Neural cell (in vitro differentiated cells): ENCODE results near the gene MMP3.

Experiments used
- CTCF ChIP-seq: fragments of 450-650 bp; IDR thresholded peaks from 2 replicates; pipeline ENCODE4 v1.5.1; 2014; ENCODE audit warnings: antibody characterized with exemption, mild to moderate bottlenecking, moderate library complexity; ENCODE audit not compliant: poor library complexity, severe bottlenecking
- EP300 ChIP-seq: fragments of 450-650 bp; conservative IDR thresholded peaks from 2 replicates; pipeline ENCODE4 v1.6.1; 2014; ENCODE audit warnings: antibody characterized with exemption, mild to moderate bottlenecking, moderate library complexity; ENCODE audit not compliant: poor library complexity, severe bottlenecking
- EZH2 ChIP-seq: fragments of 200-600, 300-800 bp; shearing (Covaris generic), sonication (generic); IDR thresholded peaks from 2 replicates; pipeline ENCODE4 v1.6.1; 2014; ENCODE audit warnings: antibody characterized with exemption, low read length, borderline replicate concordance, mild to moderate bottlenecking; ENCODE audit not compliant: insufficient read depth, poor library complexity, severe bottlenecking
- MXI1 ChIP-seq: fragments of 450-650 bp; conservative IDR thresholded peaks from 2 replicates; pipeline ENCODE4 v1.6.1; 2014; ENCODE audit warnings: antibody characterized with exemption, mild to moderate bottlenecking; ENCODE audit not compliant: poor library complexity, severe bottlenecking
- POLR2AphosphoS5 ChIP-seq: IDR thresholded peaks from 2 replicates; pipeline ENCODE4 v1.6.1; 2012
- RAD21 ChIP-seq: fragments of 450-650 bp; conservative IDR thresholded peaks from 2 replicates; pipeline ENCODE4 v1.6.1; 2014; ENCODE audit warnings: antibody characterized with exemption, mild to moderate bottlenecking, moderate library complexity
- REST ChIP-seq: IDR thresholded peaks from 2 replicates; pipeline ENCODE4 v1.6.1; 2012; ENCODE audit warnings: borderline replicate concordance
- SMC3 ChIP-seq: fragments of 450-650 bp; conservative IDR thresholded peaks from 2 replicates; pipeline ENCODE4 v1.6.1; 2014; ENCODE audit warnings: antibody characterized with exemption, mild to moderate bottlenecking, moderate library complexity; ENCODE audit not compliant: poor library complexity

GRCh38 chr11:102807921-102808320 lies 35.5 kb downstream of the MMP3 start:
- TF ChIP-seq POLR2AphosphoS5 (no peak), EP300 (no peak), CTCF (no peak), EZH2 (no peak), SMC3 (no peak), REST (no peak), MXI1 (no peak), RAD21 (no peak)
